ENCODE data around the gene ITGA1.

GRCh38 chr5:52920929-52921328 is 133.2 kb downstream of the ITGA1 start:
- TF ChIP-seq, protein P1, sequence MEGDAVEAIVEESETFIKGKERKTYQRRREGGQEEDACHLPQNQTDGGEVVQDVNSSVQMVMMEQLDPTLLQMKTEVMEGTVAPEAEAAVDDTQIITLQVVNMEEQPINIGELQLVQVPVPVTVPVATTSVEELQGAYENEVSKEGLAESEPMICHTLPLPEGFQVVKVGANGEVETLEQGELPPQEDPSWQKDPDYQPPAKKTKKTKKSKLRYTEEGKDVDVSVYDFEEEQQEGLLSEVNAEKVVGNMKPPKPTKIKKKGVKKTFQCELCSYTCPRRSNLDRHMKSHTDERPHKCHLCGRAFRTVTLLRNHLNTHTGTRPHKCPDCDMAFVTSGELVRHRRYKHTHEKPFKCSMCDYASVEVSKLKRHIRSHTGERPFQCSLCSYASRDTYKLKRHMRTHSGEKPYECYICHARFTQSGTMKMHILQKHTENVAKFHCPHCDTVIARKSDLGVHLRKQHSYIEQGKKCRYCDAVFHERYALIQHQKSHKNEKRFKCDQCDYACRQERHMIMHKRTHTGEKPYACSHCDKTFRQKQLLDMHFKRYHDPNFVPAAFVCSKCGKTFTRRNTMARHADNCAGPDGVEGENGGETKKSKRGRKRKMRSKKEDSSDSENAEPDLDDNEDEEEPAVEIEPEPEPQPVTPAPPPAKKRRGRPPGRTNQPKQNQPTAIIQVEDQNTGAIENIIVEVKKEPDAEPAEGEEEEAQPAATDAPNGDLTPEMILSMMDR (IDR thresholded peaks at IDR 0.05) = no peak
- no peak for TF ChIP-seq POLR2A (IDR thresholded peaks at IDR 0.05)
